Ovary (tissue), 3 donors: ENCODE data around the gene RNF145.

Experiments used
- EP300 ChIP-seq: sonication (generic); formaldehyde crosslinking; IDR thresholded peaks from one replicate; pipeline ENCODE4 v1.6.1; 2017; ENCODE audit warnings: antibody characterized with exemption
- TF ChIP-seq, protein P1 (sequence below), 3 donors: fragments of 450-650 bp in 2 of 3; fragments of 200-600 bp in 1 of 3; IDR thresholded peaks; one replicate each; pipeline versions ENCODE4 v1.5.1 to v1.8.0; 2016 to 2022; ENCODE audit warnings: antibody characterized with exemption in 3 of 3, mild to moderate bottlenecking in 1 of 3
- donor health status: DM: no; HTN: no; CAD: no.

- TF ChIP-seq, protein P1, sequence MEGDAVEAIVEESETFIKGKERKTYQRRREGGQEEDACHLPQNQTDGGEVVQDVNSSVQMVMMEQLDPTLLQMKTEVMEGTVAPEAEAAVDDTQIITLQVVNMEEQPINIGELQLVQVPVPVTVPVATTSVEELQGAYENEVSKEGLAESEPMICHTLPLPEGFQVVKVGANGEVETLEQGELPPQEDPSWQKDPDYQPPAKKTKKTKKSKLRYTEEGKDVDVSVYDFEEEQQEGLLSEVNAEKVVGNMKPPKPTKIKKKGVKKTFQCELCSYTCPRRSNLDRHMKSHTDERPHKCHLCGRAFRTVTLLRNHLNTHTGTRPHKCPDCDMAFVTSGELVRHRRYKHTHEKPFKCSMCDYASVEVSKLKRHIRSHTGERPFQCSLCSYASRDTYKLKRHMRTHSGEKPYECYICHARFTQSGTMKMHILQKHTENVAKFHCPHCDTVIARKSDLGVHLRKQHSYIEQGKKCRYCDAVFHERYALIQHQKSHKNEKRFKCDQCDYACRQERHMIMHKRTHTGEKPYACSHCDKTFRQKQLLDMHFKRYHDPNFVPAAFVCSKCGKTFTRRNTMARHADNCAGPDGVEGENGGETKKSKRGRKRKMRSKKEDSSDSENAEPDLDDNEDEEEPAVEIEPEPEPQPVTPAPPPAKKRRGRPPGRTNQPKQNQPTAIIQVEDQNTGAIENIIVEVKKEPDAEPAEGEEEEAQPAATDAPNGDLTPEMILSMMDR (IDR thresholded peaks at IDR 0.05), result no peak
- no peak for TF ChIP-seq EP300
These were observed 26.1 kb downstream of the RNF145 start for GRCh38 chr5:159183247-159183646.
